Activated T-helper 1 cell treated with anti-CD3 and anti-CD28 coated beads, Interleukin-12 subunit alpha, Interleukin-12 subunit beta, Interleukin-2, Interleukin-4 antibody, amounts not matched to agents 30 ng/mL and 10 ng/mL and 1 ng/mL, durations not matched to agents 14 hours and 24 hours and 36 hours (primary cell): ENCODE results near the gene RBM14. TPM values are rescaled to one million over a fixed set of nuclear protein-coding genes. Genes with fewer than 3 reads are reported as not detected.

Source experiments
- total RNA-seq: library from RNA; stranded (reverse); gene quantifications from 2 replicates; pipeline ENCODE4 v1.2.3, GENCODE V29; 2022

The RBM14 gene
- total RNA-seq, 1 donor from 2014 or later: 198 TPM

Other genes starting within 250 kb of the RBM14 start
- gene SLC29A2, start 244.9 kb upstream of the RBM14 start, total RNA-seq: 14.3 and 16.6 TPM in 2 replicates
- not detected in 2 replicates for gene NPAS4, start 195.6 kb upstream of the RBM14 start, total RNA-seq
- gene MRPL11, start 177.8 kb upstream of the RBM14 start, total RNA-seq: 93.0 and 93.6 TPM in 2 replicates
- 15.3 and 15.8 TPM in 2 replicates for gene PELI3, start 149.7 kb upstream of the RBM14 start, total RNA-seq
- 102 and 112 TPM in 2 replicates for gene DPP3, start 136.2 kb upstream of the RBM14 start, total RNA-seq
- 18.0 and 18.1 TPM in 2 replicates for gene BBS1, start 106.0 kb upstream of the RBM14 start, total RNA-seq
- 14.6 and 15.6 TPM in 2 replicates for gene ZDHHC24, start 70.6 kb upstream of the RBM14 start, total RNA-seq
- gene ACTN3, start 69.7 kb upstream of the RBM14 start, total RNA-seq: 0.05 TPM in 1 of 2 replicates, not detected in the other
- 0.71 and 0.73 TPM in 2 replicates for gene CTSF, start 48.0 kb upstream of the RBM14 start, total RNA-seq
- 0.29 and 0.37 TPM in 2 replicates for gene CCDC87, start 23.6 kb upstream of the RBM14 start, total RNA-seq
- gene CCS, start 23.4 kb upstream of the RBM14 start, total RNA-seq: 25.3 and 32.1 TPM in 2 replicates
- gene RBM4, start 22.1 kb downstream of the RBM14 start, total RNA-seq: 131 and 133 TPM in 2 replicates
- 14.3 and 16.6 TPM in 2 replicates for gene RBM4B, start 61.3 kb downstream of the RBM14 start, total RNA-seq
- gene SPTBN2, start 112.6 kb downstream of the RBM14 start, total RNA-seq: 0.91 and 1.1 TPM in 2 replicates
- gene RCE1, start 226.8 kb downstream of the RBM14 start, total RNA-seq: 30.9 and 34.4 TPM in 2 replicates
- gene LRFN4, start 240.4 kb downstream of the RBM14 start, total RNA-seq: 48.4 and 49.6 TPM in 2 replicates